ENCODE data around the gene FLVCR1. TPM values are rescaled to one million over a fixed set of nuclear protein-coding genes. Genes with fewer than 3 reads are reported as not detected.

Gene FLVCR1
- total and polyA plus RNA-seq, 9 of the 15 experiments (the other 6 are each of a cell fraction or from before 2014, with no cell fraction given): 5.2 to 18.0 (median 12.5) TPM

GRCh38 chr1:212920246-212920645 lies 62.2 kb downstream of the FLVCR1 start:
- no peak for TF ChIP-seq MECOM (CRISPR knock-in tag; IDR thresholded peaks at IDR 0.05)
- no peak for TF ChIP-seq ZNF146 (CRISPR knock-in tag; IDR thresholded peaks at IDR 0.05; ENCODE audit: unreplicated experiment)
- TF ChIP-seq ZEB2 (IDR thresholded peaks at IDR 0.05): no peak
- no peak for TF ChIP-seq FOXP1 (CRISPR knock-in tag; IDR thresholded peaks at IDR 0.05)
- TF ChIP-seq RB1 (IDR thresholded peaks at IDR 0.05; ENCODE audit: low read depth): no peak
- TF ChIP-seq ZNF263 (CRISPR knock-in tag; IDR thresholded peaks at IDR 0.05; ENCODE audit: borderline replicate concordance): no peak
- TF ChIP-seq TCFL5 (CRISPR knock-in tag; conservative IDR thresholded peaks at IDR 0.05): no peak
- TF ChIP-seq BCLAF1 (IDR thresholded peaks at IDR 0.05; ENCODE audit: borderline replicate concordance in 1 of 2, control insufficient read depth in 1 of 2, low read depth in 2 of 2, low read length in 1 of 2): no peak
- no peak for TF ChIP-seq SMARCA4 (IDR thresholded peaks at IDR 0.05)
- TF ChIP-seq SAFB (IDR thresholded peaks at IDR 0.05; ENCODE audit: borderline replicate concordance, low read depth, low read length): no peak
- 0 out of 2 replicates have a peak, but pooled peaks cover 6% of the 10 kb centered on the region for H4K20me1 ChIP-seq (replicated peaks; ENCODE audit: control insufficient read depth, insufficient read depth, low read length)
- DNase-seq (ENCODE audit: extremely low read depth in 1 of 4, low spot score in 3 of 4) (no peak), FAIRE-seq (no peak), ATAC-seq (no peak)
- H3K4me3 ChIP-seq: no peak overlapping the region
- in situ Hi-C loops (cut with MboI) (no loop called here), intact Hi-C loops (cut with micrococcal nuclease) (no loop called here)
- H3K27me3 ChIP-seq (ENCODE audit: control insufficient read depth in 2 of 2, insufficient read depth in 2 of 2, low read length in 2 of 2): peaks cover 15 to 52% of the 10 kb centered on the region in 2 experiments
- no peak overlapping the region for H2AFZ ChIP-seq (ENCODE audit: low read depth, low read length)
- H3K9me3 ChIP-seq (replicated peaks; ENCODE audit: control insufficient read depth, insufficient read depth, low read depth, low read length): no peaks in the 10 kb centered on the region
- no peaks in the 10 kb centered on the region for H3K79me2 ChIP-seq (ENCODE audit: control insufficient read depth, insufficient read depth, low read length)
- H3K27ac ChIP-seq (ENCODE audit: extremely low read depth, low read depth, low read length): no peak overlapping the region
- H3K9me1 ChIP-seq (ENCODE audit: control insufficient read depth, insufficient read depth, low read length): no peaks in the 10 kb centered on the region
- BruUV-seq (replicated peaks): no TSS peak
- H3K9ac ChIP-seq (ENCODE audit: insufficient read depth in 1 of 2, low read depth in 2 of 2, low read length in 2 of 2): 0 out of 4 replicates have a peak overlapping the region, but pooled peaks of 1 of the 2 experiments have one; percentile 7
- H3K36me3 ChIP-seq (ENCODE audit: control insufficient read depth, insufficient read depth, low read length): no peaks in the 10 kb centered on the region
- H3K4me1 ChIP-seq (replicated peaks in 1 of 2; ENCODE audit: control insufficient read depth in 2 of 2, insufficient read depth in 2 of 2, low read length in 2 of 2): peaks cover 11% of the 10 kb centered on the region in 2 experiments; a peak in 4 of 5 replicates
- ChIA-PET POLR2A (interaction anchor here (0.6 kb wide), 1 partner anchor 1298 kb away, joined by 3 read pairs; no protein-coding TSS in a partner anchor), CTCF (ENCODE audit: low intra/inter-chr PET ratio) (interaction anchor here (1.1 kb wide), 1 partner anchor 75 kb away, joined by 9 read pairs; no protein-coding TSS in a partner anchor)
- WGBS (ENCODE audit: insufficient coverage, low coverage, missing lambda C conversion rate): 7% methylated on average over 7 of the region's 7 CpGs
- no peak overlapping the region for H3K4me2 ChIP-seq (ENCODE audit: insufficient read depth, low read length)
